Body of pancreas (tissue), 4 donors: ENCODE data around the gene MMP20. TPM values are rescaled to one million over a fixed set of nuclear protein-coding genes. Genes with fewer than 3 reads are reported as not detected.

Source experiments
- ATAC-seq: fragments of 150-250 bp; one replicate; pipeline ENCODE4 v1.9.1; 2016
- DNase-seq, 4 donors: peaks; one replicate each; pipeline ENCODE4 v3.0.0-alpha.2; 2019
- H3K27ac ChIP-seq, 4 donors: fragments of 200-600 bp; sonication (generic); 1 replicate in 3 of 4; 2 replicates in 1 of 4; pipeline versions ENCODE4 v1.5.1 to v1.6.1; 2016 to 2019; ENCODE audit warnings: mild to moderate bottlenecking in 1 of 4, mixed read lengths in 1 of 4, moderate library complexity in 1 of 4
- H3K27me3 ChIP-seq, 2 donors: fragments of 200-600 bp; sonication (generic); one replicate each; pipeline ENCODE4 v1.6.0; 2016; ENCODE audit warnings: mild to moderate bottlenecking in 1 of 2
- H3K36me3 ChIP-seq, 2 donors: fragments of 200-600 bp; sonication (generic); replicated peaks in 1 of 2; 2 replicates each; pipeline ENCODE4 v1.5.1; 2016; ENCODE audit warnings: low read depth in 2 of 2; ENCODE audit not compliant: insufficient read depth in 1 of 2
- H3K4me1 ChIP-seq: fragments of 200-600 bp; sonication (generic); one replicate; pipeline ENCODE4 v1.6.0; 2016
- H3K4me3 ChIP-seq, 2 donors: fragments of 200-600 bp; sonication (generic); 1 replicate in 1 of 2; 2 replicates in 1 of 2; pipeline ENCODE4 v1.5.1; 2016 to 2019
- H3K9me3 ChIP-seq, 3 donors: fragments of 200-600 bp; sonication (generic); 1 replicate in 2 of 3; 2 replicates in 1 of 3; pipeline ENCODE4 v1.5.1; 2016
- POLR2A ChIP-seq, 3 donors: fragments of 450-650 bp; IDR thresholded peaks; one replicate each; pipeline ENCODE4 v1.6.1; 2016; ENCODE audit warnings: antibody characterized with exemption in 3 of 3, mild to moderate bottlenecking in 2 of 3
- WGBS, 2 donors: methylation state at CpG; one replicate each; pipeline ENCODE4 v1.1.5; 2017; 5-methylcytosine and 5-hydroxymethylcytosine counted together
- intact Hi-C: fragments of 100-400 bp; cut with DNase I; formaldehyde crosslinking; loops from one replicate; pipeline ENCODE4 v1.15.1; 2023
- total RNA-seq, 2 donors: library from RNA; depleted of rRNA; stranded (reverse); fragments of >200 nt; gene quantifications; one replicate each; pipeline ENCODE4 v1.1.0, GENCODE V29; 2016
- TF ChIP-seq, protein P1 (sequence below), 7 experiments: fragments of 450-650 bp in 4 of 7; fragments of 200-600 bp in 3 of 7; sonication (generic) in 3 of 7; IDR thresholded peaks; one replicate each; pipeline ENCODE4 v1.5.1; 2016 to 2019; ENCODE audit warnings: antibody characterized with exemption in 7 of 7

MMP20 gene
- total RNA-seq, 2 donors from 2014 or later: not detected

DNA sequence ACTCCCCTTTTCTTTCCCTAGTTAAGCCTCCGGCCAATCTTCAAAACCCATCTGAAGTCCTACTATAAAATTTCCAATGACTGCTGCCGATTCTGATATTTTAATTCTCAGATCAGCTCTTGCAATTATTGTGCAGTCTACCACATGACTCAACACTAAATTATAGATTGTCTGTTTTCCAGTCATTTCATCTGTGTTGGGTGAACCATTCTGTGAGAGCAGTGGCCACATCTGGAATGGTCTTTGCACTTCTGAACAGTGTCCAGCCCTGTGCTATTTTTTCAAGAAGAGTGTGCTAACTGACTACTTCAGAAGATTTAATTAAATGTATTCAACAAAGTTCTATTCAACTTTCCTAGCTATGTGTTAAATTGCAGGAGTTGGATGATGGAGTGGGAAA is 47.4 kb downstream of the MMP20 start:
- Histone ChIP-seq H3K27ac (no peak overlapping the region), H3K9me3 (no peaks in the 10 kb centered on the region), H3K27me3 (no peaks in the 10 kb centered on the region), H3K36me3 (no peaks in the 10 kb centered on the region), H3K4me1 (no peaks in the 10 kb centered on the region), H3K4me3 (no peak overlapping the region)
- no peak for TF ChIP-seq POLR2A (IDR thresholded peaks at IDR 0.05)
- TF ChIP-seq, protein P1, sequence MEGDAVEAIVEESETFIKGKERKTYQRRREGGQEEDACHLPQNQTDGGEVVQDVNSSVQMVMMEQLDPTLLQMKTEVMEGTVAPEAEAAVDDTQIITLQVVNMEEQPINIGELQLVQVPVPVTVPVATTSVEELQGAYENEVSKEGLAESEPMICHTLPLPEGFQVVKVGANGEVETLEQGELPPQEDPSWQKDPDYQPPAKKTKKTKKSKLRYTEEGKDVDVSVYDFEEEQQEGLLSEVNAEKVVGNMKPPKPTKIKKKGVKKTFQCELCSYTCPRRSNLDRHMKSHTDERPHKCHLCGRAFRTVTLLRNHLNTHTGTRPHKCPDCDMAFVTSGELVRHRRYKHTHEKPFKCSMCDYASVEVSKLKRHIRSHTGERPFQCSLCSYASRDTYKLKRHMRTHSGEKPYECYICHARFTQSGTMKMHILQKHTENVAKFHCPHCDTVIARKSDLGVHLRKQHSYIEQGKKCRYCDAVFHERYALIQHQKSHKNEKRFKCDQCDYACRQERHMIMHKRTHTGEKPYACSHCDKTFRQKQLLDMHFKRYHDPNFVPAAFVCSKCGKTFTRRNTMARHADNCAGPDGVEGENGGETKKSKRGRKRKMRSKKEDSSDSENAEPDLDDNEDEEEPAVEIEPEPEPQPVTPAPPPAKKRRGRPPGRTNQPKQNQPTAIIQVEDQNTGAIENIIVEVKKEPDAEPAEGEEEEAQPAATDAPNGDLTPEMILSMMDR (IDR thresholded peaks at IDR 0.05): no peak
- WGBS, 2 donors: 68 to 72% methylated on average over 2 of the region's 2 CpGs
- ATAC-seq: no peak
- intact Hi-C loops: no loop called here
- no peak for DNase-seq

DNA sequence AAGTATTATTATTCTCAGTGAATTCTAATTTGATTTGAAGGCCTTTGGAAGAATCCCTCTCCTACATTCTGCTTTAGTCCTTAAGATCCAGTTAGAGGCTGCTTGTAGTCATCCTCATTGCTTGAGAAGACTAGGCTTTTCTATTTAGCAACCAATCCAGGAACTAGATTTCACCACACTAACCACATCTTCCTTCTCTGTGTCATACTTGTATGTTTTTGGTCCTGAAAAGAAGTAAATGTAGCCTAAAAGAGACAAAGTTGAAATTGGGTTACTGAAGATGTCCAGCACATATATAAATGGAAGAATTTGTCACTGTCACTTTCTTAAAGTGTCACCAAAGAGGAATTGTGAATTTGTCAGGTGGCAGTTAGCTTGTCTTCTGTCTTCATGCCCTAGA is 48.0 kb downstream of the MMP20 start:
- no peaks in the 10 kb centered on the region for H3K27me3 ChIP-seq
- ATAC-seq (no peak), DNase-seq (no peak)
- no peaks in the 10 kb centered on the region for H3K36me3 ChIP-seq
- TF ChIP-seq, protein P1 (IDR thresholded peaks at IDR 0.05): no peak
- intact Hi-C loops: no loop called here
- no peaks in the 10 kb centered on the region for H3K4me1 ChIP-seq
- H3K9me3 ChIP-seq: no peaks in the 10 kb centered on the region
- H3K27ac ChIP-seq: no peak overlapping the region
- no peak overlapping the region for H3K4me3 ChIP-seq

DNA sequence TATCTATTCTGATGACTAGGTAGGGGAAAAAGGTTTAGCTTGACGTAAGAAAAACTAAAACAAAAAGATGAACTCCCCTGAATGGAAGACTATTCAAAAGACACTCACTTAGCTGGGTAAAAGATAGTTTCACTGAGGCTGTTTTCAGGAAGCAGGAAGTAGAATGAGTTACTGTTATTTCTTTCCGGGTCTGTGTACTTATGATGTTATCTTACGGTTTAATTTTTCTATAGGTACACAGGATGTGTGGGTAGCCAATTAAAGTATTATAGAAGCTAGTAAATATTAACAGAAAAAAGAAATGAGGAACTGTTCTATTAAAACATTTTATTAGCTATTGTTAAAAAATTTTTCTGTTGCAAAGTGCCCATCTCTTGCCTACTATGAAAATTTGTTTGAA is 48.8 kb downstream of the MMP20 start:
- H3K9me3 ChIP-seq: no peaks in the 10 kb centered on the region
- H3K27ac ChIP-seq: no peak overlapping the region
- H3K36me3 ChIP-seq: no peaks in the 10 kb centered on the region
- ATAC-seq: no peak
- intact Hi-C loops: no loop called here
- no peak for DNase-seq
- H3K27me3 ChIP-seq: no peaks in the 10 kb centered on the region
- TF ChIP-seq, protein P1 (IDR thresholded peaks at IDR 0.05): no peak
- TF ChIP-seq POLR2A (IDR thresholded peaks at IDR 0.05): no peak
- H3K4me1 ChIP-seq: no peaks in the 10 kb centered on the region
- WGBS, 2 donors: 62 to 64% methylated on average over 3 of the region's 3 CpGs
- no peak overlapping the region for H3K4me3 ChIP-seq

DNA sequence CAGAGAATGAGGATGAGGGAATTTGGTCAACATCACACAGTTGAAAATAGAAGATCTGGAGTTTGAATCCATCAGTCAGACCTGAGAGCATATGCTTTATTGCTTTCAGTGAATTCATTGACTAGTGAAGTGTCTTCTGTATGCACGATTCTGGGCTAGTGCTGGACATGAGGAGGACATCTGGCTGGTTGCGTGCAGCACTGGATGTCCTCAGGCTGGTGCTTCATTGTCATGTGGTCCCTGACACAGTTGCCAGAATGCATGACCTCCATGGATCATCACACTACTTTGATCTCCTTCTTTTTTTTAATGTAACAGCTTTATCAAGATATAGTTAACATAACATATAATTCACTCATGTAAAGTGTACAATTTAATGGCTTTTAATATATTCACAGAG is 50.1 kb downstream of the MMP20 start:
- no peak for ATAC-seq
- WGBS, 2 donors: 64 to 81% methylated on average over 2 of the region's 2 CpGs
- intact Hi-C loops: no loop called here
- TF ChIP-seq, protein P1 (IDR thresholded peaks at IDR 0.05): no peak
- TF ChIP-seq POLR2A (IDR thresholded peaks at IDR 0.05): no peak
- no peak for DNase-seq
- no peaks in the 10 kb centered on the region for H3K27me3 ChIP-seq
- H3K27ac ChIP-seq: no peak overlapping the region
- no peaks in the 10 kb centered on the region for H3K36me3 ChIP-seq
- H3K9me3 ChIP-seq: no peaks in the 10 kb centered on the region
- H3K4me1 ChIP-seq: no peaks in the 10 kb centered on the region
- no peak overlapping the region for H3K4me3 ChIP-seq

DNA sequence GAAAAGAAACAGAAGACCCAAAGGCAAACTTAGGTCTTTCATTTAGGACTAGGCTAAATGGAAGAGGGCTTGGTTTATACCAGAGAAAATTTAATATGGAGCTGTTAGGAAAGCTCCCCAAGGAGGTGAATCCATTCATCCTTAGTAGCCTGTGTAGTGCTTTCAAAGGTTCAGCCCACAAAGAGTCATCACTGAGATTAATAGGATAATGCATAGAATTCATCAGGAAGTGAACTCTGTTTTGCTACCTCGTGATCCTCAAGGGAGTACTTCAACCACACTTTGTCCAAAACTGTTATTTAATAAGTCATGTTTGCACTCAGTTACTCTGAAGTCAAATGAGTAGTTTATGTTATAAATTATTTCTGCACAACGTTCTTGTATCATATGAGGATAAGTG is 51.3 kb downstream of the MMP20 start:
- Histone ChIP-seq H3K27me3 (no peaks in the 10 kb centered on the region), H3K36me3 (no peaks in the 10 kb centered on the region), H3K27ac (no peak overlapping the region), H3K4me3 (no peak overlapping the region), H3K4me1 (no peaks in the 10 kb centered on the region), H3K9me3 (peaks cover 0 to under 1% (median 0%) of the 10 kb centered on the region in 3 donors)
- DNase-seq (no peak), ATAC-seq (no peak)
- intact Hi-C loops: no loop called here
- TF ChIP-seq, protein P1 (IDR thresholded peaks at IDR 0.05): no peak
- TF ChIP-seq POLR2A (IDR thresholded peaks at IDR 0.05): no peak
- WGBS, 2 donors: 18 to 25% methylated on average over 2 of the region's 2 CpGs
